Panc1 (cell line): ENCODE measurements around the gene RBM5. TPM values are rescaled to one million over a fixed set of nuclear protein-coding genes. Genes with fewer than 3 reads are reported as not detected.

Experiments used
- ATAC-seq: fragments of 200-7000 bp; cut with Tn5 transposase; 2 replicates; pipeline ENCODE4 v1.9.1; 2020; ENCODE audit warnings: mild to moderate bottlenecking, moderate library complexity
- BruUV-seq: library from RNA; stranded (reverse); fragments of 400-500 nt; replicated peaks from 2 replicates; lab custom pipeline; 2021; lab: Mats Ljungman, UMichigan
- CTCF ChIA-PET: fragments of 300-600 bp; sonication (Branson Sonifier 250); formaldehyde crosslinking; loops from one replicate; lab custom pipeline; 2022; ENCODE audit warnings: antibody characterized with exemption; lab: Charles Lee
- POLR2A ChIA-PET: fragments of 300-600 bp; sonication (Branson Sonifier 250); formaldehyde crosslinking; loops from one replicate; lab custom pipeline; 2022; ENCODE audit warnings: antibody characterized with exemption; lab: Charles Lee
- DNase-seq: peaks from one replicate; pipeline ENCODE4 v3.0.0-alpha.2; 2010; ENCODE audit warnings: low read depth, low spot score
- H3K27ac ChIP-seq: 2 replicates; pipeline ENCODE4 v1.5.1; 2011; ENCODE audit warnings: mild to moderate bottlenecking, low read length, inconsistent platforms
- H3K27me3 ChIP-seq: fragments of 200-500 bp; sonication (Bioruptor generic); 2 replicates; pipeline ENCODE4 v1.6.0; 2014; ENCODE audit warnings: low read length, inconsistent platforms; ENCODE audit not compliant: control insufficient read depth, insufficient read depth
- H3K36me3 ChIP-seq: fragments of 200-500 bp; sonication (Bioruptor generic); 2 replicates; pipeline ENCODE4 v1.5.1; 2014; ENCODE audit warnings: inconsistent platforms, mild to moderate bottlenecking, low read length, moderate library complexity; ENCODE audit not compliant: control insufficient read depth, insufficient read depth
- H3K4me1 ChIP-seq: 2 replicates; pipeline ENCODE4 v1.5.1; 2011; ENCODE audit warnings: inconsistent platforms, mild to moderate bottlenecking, low read length, moderate library complexity; ENCODE audit not compliant: control insufficient read depth, insufficient read depth
- H3K4me3 ChIP-seq, 2 experiments: 2 replicates each; pipeline ENCODE4 v1.5.1; 2011 to 2012; ENCODE audit warnings: low read depth in 2 of 2, low read length in 2 of 2, mild to moderate bottlenecking in 2 of 2, inconsistent platforms in 1 of 2, moderate library complexity in 1 of 2
- H3K9me3 ChIP-seq: fragments of 200-500 bp; sonication (Bioruptor generic); 2 replicates; pipeline ENCODE4 v1.5.1; 2014; ENCODE audit warnings: low read depth, mild to moderate bottlenecking, inconsistent platforms, low read length, moderate library complexity; ENCODE audit not compliant: control insufficient read depth, insufficient read depth
- POLR2AphosphoS5 ChIP-seq: IDR thresholded peaks from 2 replicates; pipeline ENCODE4 v1.6.1; 2012; ENCODE audit warnings: mild to moderate bottlenecking, low read depth, low read length, moderate library complexity
- SIN3A ChIP-seq: IDR thresholded peaks from 2 replicates; pipeline ENCODE4 v1.6.1; 2012; ENCODE audit warnings: low read depth, mild to moderate bottlenecking, low read length, moderate library complexity, borderline replicate concordance; ENCODE audit not compliant: insufficient read depth
- TCF7L2 ChIP-seq: IDR thresholded peaks from 2 replicates; pipeline ENCODE4 v1.6.1; 2011; ENCODE audit warnings: mild to moderate bottlenecking, low read depth, low read length, inconsistent platforms
- in situ Hi-C: cut with HindIII; loops from 2 replicates; pipeline ENCODE4 v1.10.0; 2016; ENCODE audit warnings: low sequenced_read_pairs, low pct_unique_long_range_greater_than_20kb
- intact Hi-C: fragments of 100-400 bp; cut with micrococcal nuclease; formaldehyde crosslinking; loops from one replicate; pipeline ENCODE4 v1.10.0; 2022; ENCODE audit not compliant: unreplicated experiment
- total RNA-seq: library from RNA; stranded (reverse); gene quantifications from one replicate; pipeline ENCODE4 v1.2.1, GENCODE V29; 2021; ENCODE audit not compliant: unreplicated experiment
- TF ChIP-seq, protein P1 (sequence below), 2 experiments: IDR thresholded peaks; 2 replicates each; pipeline ENCODE4 v1.6.1; 2011 to 2012; ENCODE audit warnings: low read depth in 2 of 2, control low read depth in 1 of 2, low read length in 1 of 2, mild to moderate bottlenecking in 1 of 2, moderate library complexity in 1 of 2; ENCODE audit not compliant: insufficient read depth in 1 of 2
- TF ChIP-seq, protein P2 (sequence below): fragments of 450-650 bp; IDR thresholded peaks from 2 replicates; pipeline ENCODE4 v1.5.1; 2017; ENCODE audit warnings: mild to moderate bottlenecking

The RBM5 gene
- total RNA-seq, 1 experiment from 2014 or later: 86.6 TPM

DNA sequence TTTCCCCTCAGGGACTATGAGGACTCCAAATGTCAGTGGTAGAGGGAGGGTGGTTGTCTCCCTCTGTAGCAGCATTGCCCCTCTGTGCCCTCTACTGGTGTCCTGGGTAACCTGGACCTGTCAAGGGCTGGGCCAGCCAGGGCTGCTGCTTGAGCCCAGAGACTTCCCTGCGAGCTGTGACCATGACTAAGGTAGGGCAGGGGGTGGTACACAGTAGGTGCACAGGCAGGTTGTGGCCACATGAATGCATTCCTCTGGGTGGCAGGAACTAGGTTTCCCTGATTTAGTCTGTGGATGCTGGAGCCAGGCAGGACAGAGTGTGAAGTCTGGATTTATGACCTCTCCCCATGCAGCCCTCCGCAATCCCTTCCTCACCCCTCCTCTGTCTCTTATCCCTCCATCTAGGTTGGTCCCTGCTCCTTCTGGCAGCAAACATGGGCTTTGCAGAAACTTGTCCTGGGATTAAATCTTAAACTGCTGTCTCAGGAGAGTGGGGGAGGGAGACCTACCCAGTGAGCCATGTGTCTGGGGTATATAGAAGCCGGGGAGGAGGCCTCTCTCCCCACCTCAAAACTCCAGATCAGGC, 57.7 kb downstream of the RBM5 start:
- DNase-seq: no peak
- Histone ChIP-seq H3K4me3 (no peak overlapping the region), H3K27ac (no peak overlapping the region), H3K36me3 (no peaks in the 10 kb centered on the region), H3K9me3 (no peaks in the 10 kb centered on the region), H3K27me3 (no peaks in the 10 kb centered on the region), H3K4me1 (no peaks in the 10 kb centered on the region; the same call in 1 of the 2 replicates)
- BruUV-seq: no TSS peak
- peak; percentile 71 for ATAC-seq
- TF ChIP-seq POLR2AphosphoS5: no peak
- TF ChIP-seq, protein P1, sequence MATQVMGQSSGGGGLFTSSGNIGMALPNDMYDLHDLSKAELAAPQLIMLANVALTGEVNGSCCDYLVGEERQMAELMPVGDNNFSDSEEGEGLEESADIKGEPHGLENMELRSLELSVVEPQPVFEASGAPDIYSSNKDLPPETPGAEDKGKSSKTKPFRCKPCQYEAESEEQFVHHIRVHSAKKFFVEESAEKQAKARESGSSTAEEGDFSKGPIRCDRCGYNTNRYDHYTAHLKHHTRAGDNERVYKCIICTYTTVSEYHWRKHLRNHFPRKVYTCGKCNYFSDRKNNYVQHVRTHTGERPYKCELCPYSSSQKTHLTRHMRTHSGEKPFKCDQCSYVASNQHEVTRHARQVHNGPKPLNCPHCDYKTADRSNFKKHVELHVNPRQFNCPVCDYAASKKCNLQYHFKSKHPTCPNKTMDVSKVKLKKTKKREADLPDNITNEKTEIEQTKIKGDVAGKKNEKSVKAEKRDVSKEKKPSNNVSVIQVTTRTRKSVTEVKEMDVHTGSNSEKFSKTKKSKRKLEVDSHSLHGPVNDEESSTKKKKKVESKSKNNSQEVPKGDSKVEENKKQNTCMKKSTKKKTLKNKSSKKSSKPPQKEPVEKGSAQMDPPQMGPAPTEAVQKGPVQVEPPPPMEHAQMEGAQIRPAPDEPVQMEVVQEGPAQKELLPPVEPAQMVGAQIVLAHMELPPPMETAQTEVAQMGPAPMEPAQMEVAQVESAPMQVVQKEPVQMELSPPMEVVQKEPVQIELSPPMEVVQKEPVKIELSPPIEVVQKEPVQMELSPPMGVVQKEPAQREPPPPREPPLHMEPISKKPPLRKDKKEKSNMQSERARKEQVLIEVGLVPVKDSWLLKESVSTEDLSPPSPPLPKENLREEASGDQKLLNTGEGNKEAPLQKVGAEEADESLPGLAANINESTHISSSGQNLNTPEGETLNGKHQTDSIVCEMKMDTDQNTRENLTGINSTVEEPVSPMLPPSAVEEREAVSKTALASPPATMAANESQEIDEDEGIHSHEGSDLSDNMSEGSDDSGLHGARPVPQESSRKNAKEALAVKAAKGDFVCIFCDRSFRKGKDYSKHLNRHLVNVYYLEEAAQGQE (IDR thresholded peaks at IDR 0.05; ENCODE audit: insufficient read depth in 1 of 2, low read depth in 2 of 2, low read length in 1 of 2): no peak
- TF ChIP-seq, protein P2, sequence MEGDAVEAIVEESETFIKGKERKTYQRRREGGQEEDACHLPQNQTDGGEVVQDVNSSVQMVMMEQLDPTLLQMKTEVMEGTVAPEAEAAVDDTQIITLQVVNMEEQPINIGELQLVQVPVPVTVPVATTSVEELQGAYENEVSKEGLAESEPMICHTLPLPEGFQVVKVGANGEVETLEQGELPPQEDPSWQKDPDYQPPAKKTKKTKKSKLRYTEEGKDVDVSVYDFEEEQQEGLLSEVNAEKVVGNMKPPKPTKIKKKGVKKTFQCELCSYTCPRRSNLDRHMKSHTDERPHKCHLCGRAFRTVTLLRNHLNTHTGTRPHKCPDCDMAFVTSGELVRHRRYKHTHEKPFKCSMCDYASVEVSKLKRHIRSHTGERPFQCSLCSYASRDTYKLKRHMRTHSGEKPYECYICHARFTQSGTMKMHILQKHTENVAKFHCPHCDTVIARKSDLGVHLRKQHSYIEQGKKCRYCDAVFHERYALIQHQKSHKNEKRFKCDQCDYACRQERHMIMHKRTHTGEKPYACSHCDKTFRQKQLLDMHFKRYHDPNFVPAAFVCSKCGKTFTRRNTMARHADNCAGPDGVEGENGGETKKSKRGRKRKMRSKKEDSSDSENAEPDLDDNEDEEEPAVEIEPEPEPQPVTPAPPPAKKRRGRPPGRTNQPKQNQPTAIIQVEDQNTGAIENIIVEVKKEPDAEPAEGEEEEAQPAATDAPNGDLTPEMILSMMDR: no peak
- no peak for TF ChIP-seq SIN3A
- TF ChIP-seq TCF7L2: no peak
- in situ Hi-C loops: no loop called here
- ChIA-PET CTCF (interaction anchor here (0.7 kb wide), 1 partner anchor 10 kb away, joined by 4 read pairs; no protein-coding TSS in a partner anchor), POLR2A (no interaction called here)
- intact Hi-C loops: no loop called here

DNA sequence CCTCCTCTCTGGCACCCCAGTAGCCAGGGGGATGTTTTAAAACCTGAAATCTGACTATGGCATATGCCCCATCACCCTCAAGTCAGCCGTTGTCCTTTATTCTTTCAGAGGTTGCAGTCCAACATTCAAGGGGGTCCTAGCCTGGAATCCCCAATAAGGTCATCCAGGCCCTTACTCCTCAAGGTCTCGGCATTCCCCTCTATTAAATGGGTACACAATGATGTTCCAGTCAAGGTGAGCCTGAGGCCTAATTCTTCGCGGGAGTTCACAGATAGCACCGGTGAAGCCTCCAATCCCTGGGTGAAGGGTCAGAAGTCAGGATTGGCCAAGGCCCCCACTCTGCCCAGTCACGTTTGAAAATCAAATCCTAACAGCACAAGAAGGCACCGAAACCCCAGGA, 58.3 kb downstream of the RBM5 start:
- no peak overlapping the region for H3K27ac ChIP-seq
- ChIA-PET CTCF (no interaction called here), POLR2A (no interaction called here)
- no peaks in the 10 kb centered on the region for H3K36me3 ChIP-seq
- no peak for DNase-seq
- H3K4me3 ChIP-seq: no peak overlapping the region
- ATAC-seq: no peak
- TF ChIP-seq SIN3A (no peak), POLR2AphosphoS5 (no peak), TCF7L2 (no peak)
- TF ChIP-seq, protein P1 (IDR thresholded peaks at IDR 0.05; ENCODE audit: insufficient read depth in 1 of 2, low read depth in 2 of 2, low read length in 1 of 2): no peak
- TF ChIP-seq, protein P2: no peak
- in situ Hi-C loops (no loop called here), intact Hi-C loops (no loop called here)
- no peaks in the 10 kb centered on the region for H3K27me3 ChIP-seq
- no peaks in the 10 kb centered on the region for H3K9me3 ChIP-seq
- no TSS peak for BruUV-seq
- H3K4me1 ChIP-seq: no peaks in the 10 kb centered on the region; the same call in 1 of the 2 replicates
